OCI-M1 (cell line): ENCODE data around the gene ELK3.

ENCODE experiments used
- DNase-seq: peaks from one replicate; lab custom pipeline; 2025; lab: John Stamatoyannopoulos, UW

ELK3 gene

GRCh38 chr12:96256672-96257361 is 62.6 kb downstream of the ELK3 start:
- no peak for DNase-seq

- no peak for DNase-seq
These were observed 63.5 kb downstream of the ELK3 start for GRCh38 chr12:96257550-96258103.

DNA sequence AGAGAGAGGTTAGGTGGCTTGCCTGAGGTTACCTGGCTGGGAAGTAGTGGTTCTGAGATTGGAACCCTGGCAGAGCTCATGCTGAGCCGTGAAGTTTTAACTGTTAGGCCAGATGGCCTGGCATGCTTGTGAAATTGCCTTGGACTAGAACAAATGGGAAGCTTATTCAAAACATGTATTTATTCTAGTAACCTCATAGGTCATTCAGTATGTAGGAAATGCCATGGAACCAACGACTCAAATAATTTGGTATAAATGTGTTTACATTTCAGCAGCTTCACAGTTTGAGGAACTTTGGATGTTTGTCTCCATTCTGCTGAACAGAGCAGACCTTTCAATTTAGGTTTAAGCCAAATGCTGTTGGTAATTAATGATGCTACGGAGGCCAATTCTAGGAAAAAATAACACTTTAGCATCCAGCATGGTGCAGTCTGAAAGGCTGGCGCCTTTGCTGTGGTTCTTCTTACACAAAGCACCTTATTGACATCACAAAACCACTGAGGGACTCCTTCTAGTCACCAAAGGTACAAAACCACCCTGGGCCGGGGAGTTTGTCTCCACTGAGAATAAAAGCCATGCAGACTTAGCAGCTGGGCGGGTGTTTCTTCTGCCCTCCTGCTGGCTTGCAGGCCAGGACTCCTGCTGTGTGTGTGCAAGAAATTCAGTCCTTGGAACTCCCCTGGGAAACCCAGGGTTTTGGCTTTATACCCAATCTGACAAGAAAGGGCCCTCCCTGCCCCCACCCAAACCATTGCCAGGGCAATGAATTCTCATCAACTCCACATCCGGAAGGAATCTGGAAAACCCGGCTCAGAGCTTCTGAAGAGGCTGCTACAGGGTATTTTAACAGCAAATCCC is 64.2 kb downstream of the ELK3 start:
- DNase-seq: no peak

DNA sequence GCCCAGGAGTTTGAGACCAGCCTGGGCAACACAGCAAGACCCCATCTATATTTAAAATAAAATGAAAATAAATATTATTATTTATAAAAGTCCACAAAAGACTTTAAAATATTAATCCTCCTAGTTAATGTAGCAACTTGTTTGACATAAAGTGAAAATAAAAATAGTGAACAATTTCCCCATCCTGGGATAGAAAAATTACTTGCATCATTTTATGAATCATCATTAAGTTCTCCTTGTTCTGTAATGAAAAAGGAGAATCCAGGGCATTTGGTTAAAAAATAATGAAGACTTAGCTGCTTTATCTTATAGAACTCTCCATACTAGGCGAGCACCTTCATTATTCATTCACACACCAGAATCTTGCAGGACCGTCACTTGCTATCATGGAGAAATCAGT is 66.1 kb downstream of the ELK3 start:
- no peak for DNase-seq

DNA sequence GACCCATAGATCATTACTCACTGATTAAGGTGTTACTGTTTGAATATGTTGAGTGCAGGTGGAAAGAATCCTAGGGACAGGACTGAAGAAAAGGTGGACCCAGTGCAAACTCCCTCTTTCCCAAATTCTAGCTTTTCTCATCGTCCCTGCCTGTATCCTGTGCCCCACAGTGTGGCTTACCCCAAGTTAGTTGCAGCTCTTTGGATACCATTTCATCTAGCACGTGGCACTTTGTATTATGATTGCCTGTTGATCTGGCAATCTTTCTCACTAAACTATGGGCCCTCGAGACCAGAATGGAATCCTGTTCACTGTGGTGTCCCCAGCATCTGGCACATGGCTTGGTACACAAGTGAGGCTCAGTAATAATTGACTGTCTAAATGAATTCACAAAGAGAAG is 66.5 kb downstream of the ELK3 start:
- DNase-seq: no peak

DNA sequence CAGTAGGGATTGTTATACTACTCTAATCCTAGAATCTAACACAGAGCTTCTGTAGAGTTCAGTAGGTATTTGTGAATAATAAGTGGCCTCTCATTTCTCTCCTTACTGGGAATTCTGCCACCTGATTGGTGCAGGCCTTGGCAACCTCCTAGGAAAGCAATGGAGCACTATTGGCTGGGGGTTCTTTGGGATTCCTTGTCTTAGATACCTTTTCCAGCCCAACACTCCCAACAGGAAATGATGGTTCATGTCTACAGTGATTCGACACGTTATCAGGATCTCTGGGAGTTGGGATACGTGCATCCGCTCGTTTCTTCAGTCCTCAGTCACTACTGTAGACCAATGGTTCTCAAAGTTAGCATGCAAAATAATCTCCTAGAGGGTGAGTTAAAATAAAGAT is 67.4 kb downstream of the ELK3 start:
- DNase-seq: no peak

DNA sequence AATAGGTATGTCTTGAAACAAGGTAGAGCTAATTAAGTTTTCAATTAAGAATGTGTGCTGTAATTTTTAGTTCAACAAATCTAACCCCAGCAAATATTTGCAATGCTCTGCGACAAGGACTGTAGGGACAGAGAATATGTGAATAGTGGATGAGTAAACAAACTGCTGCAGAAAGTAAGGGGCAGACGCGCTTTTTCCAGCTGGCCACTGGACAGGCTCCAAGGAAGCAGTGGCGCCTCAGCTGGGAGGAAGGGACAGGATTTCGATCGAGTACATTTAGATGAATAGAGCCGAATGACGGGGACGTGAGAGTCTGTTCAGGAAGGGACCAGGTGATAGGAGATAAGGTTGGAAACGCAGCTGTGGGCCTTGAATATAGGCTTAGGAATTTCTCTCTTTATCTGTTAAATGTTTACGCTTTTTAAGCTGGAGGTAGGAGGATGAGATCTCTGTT is 69.3 kb downstream of the ELK3 start:
- DNase-seq: no peak

- DNase-seq: no peak
These were observed 71.2 kb downstream of the ELK3 start for GRCh38 chr12:96265400-96265799.

GRCh38 chr12:96265836-96266235 is 71.7 kb downstream of the ELK3 start:
- no peak for DNase-seq

DNA sequence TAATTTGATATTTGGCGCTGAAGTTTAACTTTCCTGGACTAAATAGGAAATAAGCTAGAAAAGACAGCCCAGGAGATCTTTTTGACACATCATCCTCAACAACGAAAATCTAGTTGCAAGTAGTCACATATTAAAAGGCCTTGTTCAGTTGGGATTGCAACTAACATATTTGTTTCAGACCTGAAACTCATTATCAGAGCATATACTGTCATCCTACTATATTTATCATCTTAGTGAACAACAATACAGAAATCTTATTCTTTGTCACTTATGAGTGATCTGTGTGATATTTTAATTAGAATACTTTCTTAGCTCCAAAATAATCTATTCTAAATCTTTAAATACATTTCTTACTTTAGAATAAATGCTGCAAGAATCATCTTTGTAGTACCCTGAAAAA is 72.1 kb downstream of the ELK3 start:
- DNase-seq: no peak

- peak; percentile 25 for DNase-seq
These were observed 77.5 kb downstream of the ELK3 start for GRCh38 chr12:96271469-96272199.

DNA sequence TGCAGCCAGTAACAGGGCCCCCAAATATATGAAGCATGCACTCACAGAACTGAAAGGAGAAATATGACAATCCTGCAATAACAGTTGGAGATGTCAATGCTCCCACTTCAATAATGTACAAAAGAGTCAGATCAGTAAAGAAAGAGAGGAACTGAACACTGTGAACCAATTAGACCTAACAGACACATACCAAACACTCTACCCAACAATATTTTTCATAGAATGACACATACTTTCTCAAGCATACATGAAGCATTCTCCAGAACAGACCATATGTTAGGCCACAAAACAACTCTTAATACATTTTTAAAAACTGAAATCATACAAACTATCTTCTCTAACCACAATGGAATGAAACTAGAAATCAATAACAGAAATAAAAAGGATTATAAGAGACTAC is 80.2 kb downstream of the ELK3 start:
- no peak for DNase-seq

GRCh38 chr12:96285158-96285557 is 91.0 kb downstream of the ELK3 start:
- no peak for DNase-seq

- no peak for DNase-seq
These were observed 94.9 kb downstream of the ELK3 start for GRCh38 chr12:96289067-96289466.

- no peak for DNase-seq
These were observed 98.9 kb downstream of the ELK3 start for GRCh38 chr12:96293093-96293492.

- DNase-seq: no peak
These were observed 100.7 kb downstream of the ELK3 start for GRCh38 chr12:96294831-96295230.

DNA sequence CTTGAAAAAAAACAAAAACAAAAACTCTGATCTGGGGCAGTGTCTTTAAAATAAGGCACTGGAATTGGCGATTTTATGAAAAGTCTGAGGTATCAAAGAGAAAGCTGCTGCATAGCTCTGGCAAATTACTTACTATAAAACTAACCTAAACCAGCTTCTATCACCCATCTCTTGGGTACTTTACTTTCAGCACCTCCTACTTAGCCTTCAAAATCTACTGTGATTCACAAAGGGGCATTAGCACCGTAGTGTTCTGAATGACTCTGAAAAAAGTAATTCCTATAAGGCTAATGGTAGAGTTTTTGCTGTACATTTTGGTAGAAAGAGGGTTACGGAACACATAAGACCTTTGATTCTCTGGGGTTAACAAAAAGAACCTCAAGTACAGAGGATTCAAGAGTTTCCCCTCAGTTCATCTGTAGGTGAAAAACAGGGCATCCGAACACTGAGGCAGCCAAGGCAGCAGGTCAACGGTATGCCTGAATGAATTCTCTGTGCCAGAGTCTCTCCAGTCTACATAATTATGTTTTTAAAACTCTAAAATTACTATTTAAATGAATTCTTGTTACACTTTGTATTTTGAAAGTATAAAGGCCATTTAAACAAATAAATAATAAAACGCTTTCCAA is 101.5 kb downstream of the ELK3 start:
- DNase-seq: no peak

GRCh38 chr12:96297504-96297903 is 103.3 kb downstream of the ELK3 start:
- DNase-seq: no peak

GRCh38 chr12:96300064-96300463 is 105.9 kb downstream of the ELK3 start:
- DNase-seq: no peak

GRCh38 chr12:96301732-96302131 is 107.6 kb downstream of the ELK3 start:
- no peak for DNase-seq

DNA sequence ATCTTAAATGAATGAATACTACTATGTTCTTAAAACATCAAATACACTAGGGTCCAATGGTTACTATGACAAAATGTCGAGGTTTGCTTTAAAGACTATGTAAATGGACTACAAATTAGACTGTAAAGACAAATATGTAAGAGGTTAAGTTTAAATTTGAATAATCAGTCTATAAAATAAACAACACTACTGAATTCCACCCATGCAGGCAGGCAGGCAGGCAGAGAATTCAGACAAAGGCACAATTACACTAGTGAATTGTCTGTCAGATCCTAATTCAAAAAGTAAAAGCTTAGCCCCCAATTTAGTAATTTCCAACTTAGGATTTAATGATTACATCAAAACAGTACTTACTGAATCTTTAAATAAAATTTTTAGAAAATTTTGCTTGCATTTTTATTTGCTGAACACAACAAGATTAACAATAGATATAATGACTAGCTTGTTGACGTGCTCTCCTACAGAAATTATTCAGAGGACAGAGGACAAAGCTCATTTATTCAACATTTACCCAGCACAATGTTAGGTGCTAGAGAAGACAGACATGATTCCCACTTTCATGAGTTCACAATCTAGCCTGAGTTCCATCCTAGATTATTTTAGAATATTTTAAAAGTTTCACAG is 108.6 kb downstream of the ELK3 start:
- DNase-seq: no peak

- DNase-seq: peak; percentile 37
These were observed 109.5 kb downstream of the ELK3 start for GRCh38 chr12:96303653-96304052.
